ENCODE results near the gene CTU2.

DNA sequence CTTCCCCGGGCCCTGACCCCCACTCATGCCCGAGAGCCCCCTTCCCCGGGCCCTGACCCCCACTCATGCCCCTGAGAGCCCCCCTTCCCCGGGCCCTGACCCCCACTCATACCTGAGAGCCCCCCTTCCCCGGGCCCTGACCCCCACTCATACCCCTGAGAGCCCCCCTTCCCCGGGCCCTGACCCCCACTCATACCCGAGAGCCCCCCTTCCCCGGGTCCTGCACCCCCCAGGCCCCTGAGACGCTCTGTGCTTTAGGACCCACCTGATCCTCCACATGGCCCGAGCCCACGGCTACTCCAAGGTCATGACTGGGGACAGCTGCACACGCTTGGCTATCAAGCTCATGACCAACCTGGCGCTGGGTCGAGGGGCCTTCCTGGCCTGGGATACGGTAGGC, 6.8 kb downstream of the CTU2 start:
- TF ChIP-seq, protein P1, sequence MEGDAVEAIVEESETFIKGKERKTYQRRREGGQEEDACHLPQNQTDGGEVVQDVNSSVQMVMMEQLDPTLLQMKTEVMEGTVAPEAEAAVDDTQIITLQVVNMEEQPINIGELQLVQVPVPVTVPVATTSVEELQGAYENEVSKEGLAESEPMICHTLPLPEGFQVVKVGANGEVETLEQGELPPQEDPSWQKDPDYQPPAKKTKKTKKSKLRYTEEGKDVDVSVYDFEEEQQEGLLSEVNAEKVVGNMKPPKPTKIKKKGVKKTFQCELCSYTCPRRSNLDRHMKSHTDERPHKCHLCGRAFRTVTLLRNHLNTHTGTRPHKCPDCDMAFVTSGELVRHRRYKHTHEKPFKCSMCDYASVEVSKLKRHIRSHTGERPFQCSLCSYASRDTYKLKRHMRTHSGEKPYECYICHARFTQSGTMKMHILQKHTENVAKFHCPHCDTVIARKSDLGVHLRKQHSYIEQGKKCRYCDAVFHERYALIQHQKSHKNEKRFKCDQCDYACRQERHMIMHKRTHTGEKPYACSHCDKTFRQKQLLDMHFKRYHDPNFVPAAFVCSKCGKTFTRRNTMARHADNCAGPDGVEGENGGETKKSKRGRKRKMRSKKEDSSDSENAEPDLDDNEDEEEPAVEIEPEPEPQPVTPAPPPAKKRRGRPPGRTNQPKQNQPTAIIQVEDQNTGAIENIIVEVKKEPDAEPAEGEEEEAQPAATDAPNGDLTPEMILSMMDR (IDR thresholded peaks at IDR 0.05) = no peak
- TF ChIP-seq POLR2A (IDR thresholded peaks at IDR 0.05) = no peak
